Kidney (tissue), 14 donors: Measurements from ENCODE around the gene PARD6G. TPM values are rescaled to one million over a fixed set of nuclear protein-coding genes. Genes with fewer than 3 reads are reported as not detected.
A peak's percentile ranks its signal among the peaks of the same experiment; 100 is the strongest.

ENCODE experiments used
- DNase-seq, 5 donors: peaks; one replicate each; pipeline ENCODE4 v3.0.0-alpha.2; 2013 to 2020
- FAIRE-seq: peaks from 2 replicates; lab custom pipeline; 2012; peaks lifted over from hg19 to GRCh38; lab: Jason Lieb, UNC
- H3K27ac ChIP-seq, 2 donors: one replicate each; pipeline ENCODE4 v1.7.0; 2013; ENCODE audit warnings: low read depth in 2 of 2, low read length in 2 of 2, inconsistent platforms in 1 of 2
- H3K27me3 ChIP-seq: one replicate; pipeline ENCODE4 v1.7.1; 2013; ENCODE audit warnings: low read length, inconsistent platforms; ENCODE audit not compliant: control insufficient read depth, insufficient read depth
- H3K36me3 ChIP-seq, 3 donors: one replicate each; pipeline versions ENCODE4 v1.7.0 to v1.7.1; 2013; ENCODE audit warnings: low read length in 3 of 3, control low read depth in 1 of 3, inconsistent platforms in 1 of 3; ENCODE audit not compliant: insufficient read depth in 3 of 3, control insufficient read depth in 2 of 3
- H3K4me1 ChIP-seq, 3 donors: one replicate each; pipeline versions ENCODE4 v1.7.0 to v1.7.1; 2013; ENCODE audit warnings: low read length in 3 of 3, inconsistent platforms in 1 of 3, low read depth in 1 of 3; ENCODE audit not compliant: control insufficient read depth in 2 of 3, insufficient read depth in 2 of 3
- H3K4me3 ChIP-seq, 3 donors: one replicate each; pipeline versions ENCODE4 v1.7.0 to v1.8.1; 2013; ENCODE audit warnings: low read length in 3 of 3, control low read depth in 1 of 3, inconsistent platforms in 1 of 3
- H3K9ac ChIP-seq, 3 donors: one replicate each; pipeline versions ENCODE4 v1.7.0 to v1.7.1; 2013; ENCODE audit warnings: low read length in 3 of 3, control low read depth in 1 of 3, inconsistent platforms in 1 of 3
- H3K9me3 ChIP-seq, 3 donors: one replicate each; pipeline versions ENCODE4 v1.7.0 to v1.7.1; 2013; ENCODE audit warnings: low read length in 3 of 3, control low read depth in 1 of 3, inconsistent platforms in 1 of 3; ENCODE audit not compliant: control insufficient read depth in 2 of 3, insufficient read depth in 1 of 3
- CTCF ChIP-seq: IDR thresholded peaks from 3 replicates; pipeline ENCODE4 v1.5.1; 2012; ENCODE audit warnings: mild to moderate bottlenecking, moderate library complexity, borderline replicate concordance; ENCODE audit not compliant: insufficient read depth; ENCODE audit errors: extremely low read depth
- intact Hi-C: fragments of 100-400 bp; cut with DNase I; formaldehyde crosslinking; loops from one replicate; pipeline ENCODE4 v1.11.1; 2022
- polyA plus RNA-seq: library from polyadenylated mRNA; stranded (reverse); fragments of 350-450 nt; fragmentation: Illumina TruSeq; extraction: RNeasy Lipid Tissue Mini Kit (QIAGEN cat#74804); gene quantifications from one replicate; pipeline ENCODE4 v1.2.3, GENCODE V29; 2014; ENCODE audit warnings: low read depth, low replicate concordance; ENCODE audit not compliant: insufficient read depth
- total RNA-seq: library from RNA; stranded (reverse); fragmentation: NEBNext Ultra II Directional; extraction: Animal tissue kit (Norgen Biotek cat#: 25700); gene quantifications from one replicate; pipeline ENCODE4 v1.2.1, GENCODE V29; 2021
- donor health status: control.
- donor health status: control.
- donor health status: control.
- donor health status: control.
- donor health status: control.
- donor health status: DM: yes; HTN: yes; CAD: no.
- donor health status: Normal renal cell carcinoma (clear cell type).

Gene PARD6G
- total and polyA plus RNA-seq, 2 donors from 2014 or later, result 1.9 to 10.7 TPM

- no peak overlapping the region for H3K4me3 ChIP-seq
- no peak overlapping the region for H3K27ac ChIP-seq
- H3K9ac ChIP-seq, result no peak overlapping the region
- peaks cover 0 to 7% (median 0%) of the 10 kb centered on the region in 3 donors for H3K4me1 ChIP-seq
- DNase-seq (no peak), FAIRE-seq (no peak)
- no peak for TF ChIP-seq CTCF
- intact Hi-C loops, result no loop called here
- H3K27me3 ChIP-seq, result no peaks in the 10 kb centered on the region
- no peaks in the 10 kb centered on the region for H3K9me3 ChIP-seq
- no peaks in the 10 kb centered on the region for H3K36me3 ChIP-seq
Measured at GRCh38 chr18:80201739-80202138, 45.6 kb downstream of the PARD6G start.

DNA sequence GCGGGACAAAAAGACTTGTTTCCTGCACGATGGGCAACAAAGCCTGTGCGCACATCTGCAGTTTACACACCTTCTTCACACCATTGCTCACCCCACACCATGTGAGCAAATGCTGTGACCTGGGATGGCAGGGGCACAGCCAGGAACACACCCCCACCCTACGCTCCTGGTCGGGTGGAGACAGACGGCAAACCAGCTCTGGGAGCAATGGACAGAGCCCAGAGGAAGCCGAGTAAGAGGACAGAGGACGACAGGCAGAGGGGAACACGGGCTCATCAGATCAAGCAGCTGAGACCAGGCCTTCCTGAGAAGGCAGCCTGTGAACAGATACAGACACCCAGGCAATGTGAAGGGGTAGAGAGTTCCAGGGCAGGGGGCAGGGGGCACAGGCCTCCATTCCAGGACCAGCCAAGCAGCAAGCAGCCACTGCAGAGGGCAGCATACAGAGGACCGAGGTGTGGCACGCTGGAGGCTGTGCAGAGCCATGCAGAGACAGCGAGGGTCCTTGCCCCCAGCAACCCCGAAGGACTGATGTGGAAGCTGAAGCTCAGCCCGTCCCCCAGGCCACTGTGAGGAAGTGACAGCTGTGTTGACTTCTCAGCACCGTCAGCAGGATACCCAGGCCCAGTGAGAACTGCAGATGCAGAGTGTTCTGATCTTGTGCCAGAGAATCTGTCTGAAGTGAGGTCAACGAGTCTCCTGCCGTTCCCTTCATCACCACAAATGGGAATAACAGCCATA is 46.2 kb downstream of the PARD6G start:
- Histone ChIP-seq H3K4me1 (peaks cover 0 to 7% (median 2%) of the 10 kb centered on the region in 3 donors), H3K27ac (no peak overlapping the region), H3K27me3 (no peaks in the 10 kb centered on the region), H3K36me3 (no peaks in the 10 kb centered on the region), H3K9ac (no peak overlapping the region), H3K9me3 (no peaks in the 10 kb centered on the region), H3K4me3 (no peak overlapping the region)
- TF ChIP-seq CTCF, result no peak
- DNase-seq, result peak in 1 of 5 donors; percentile 33
- no peak for FAIRE-seq
- intact Hi-C loops, result no loop called here

DNA sequence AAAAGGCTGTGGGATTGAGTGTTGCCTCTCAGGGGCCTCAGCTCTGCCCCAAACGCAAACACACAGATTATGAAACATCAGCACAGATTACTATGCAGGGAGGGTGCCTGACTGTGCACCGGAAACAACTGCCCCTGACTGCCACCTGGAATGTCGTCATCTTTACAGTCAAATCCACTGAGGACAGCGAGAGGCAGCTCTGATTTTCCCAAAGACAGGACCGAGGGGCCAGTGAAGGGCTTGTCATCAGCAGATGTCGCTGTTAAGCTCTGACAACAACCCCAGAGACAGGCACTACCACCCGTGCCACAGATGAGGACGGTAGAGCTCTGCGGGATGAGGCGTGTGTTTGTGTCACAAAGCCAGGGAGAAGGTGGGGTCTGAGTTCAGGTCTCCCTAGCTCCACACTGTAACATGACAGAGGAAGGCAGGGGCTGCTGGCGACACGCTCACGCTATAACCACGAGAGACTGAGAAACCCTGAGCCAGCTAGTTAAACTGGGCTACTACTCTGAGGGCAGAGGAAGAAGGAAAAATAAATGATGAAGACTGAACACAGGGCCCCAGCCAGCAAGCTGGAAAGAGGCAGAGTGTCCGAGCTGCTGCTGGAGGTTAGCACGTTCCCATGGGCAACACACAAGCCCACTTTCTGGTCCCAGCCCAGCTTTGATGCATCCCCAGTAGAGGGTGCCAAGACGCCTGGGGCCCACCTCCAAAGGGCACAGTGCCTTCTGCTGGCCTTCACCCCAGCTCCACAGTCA is 47.0 kb downstream of the PARD6G start:
- H3K9me3 ChIP-seq, result no peaks in the 10 kb centered on the region
- no peak for TF ChIP-seq CTCF
- peaks cover 0 to 7% (median 2%) of the 10 kb centered on the region in 3 donors for H3K4me1 ChIP-seq
- H3K27ac ChIP-seq, result no peak overlapping the region
- H3K9ac ChIP-seq, result no peak overlapping the region
- no peaks in the 10 kb centered on the region for H3K27me3 ChIP-seq
- peak in 1 of 5 donors; percentile 40 for DNase-seq
- intact Hi-C loops, result no loop called here
- H3K4me3 ChIP-seq, result no peak overlapping the region
- FAIRE-seq, result no peak
- no peaks in the 10 kb centered on the region for H3K36me3 ChIP-seq
